ENCODE data around the gene F5.

DNA sequence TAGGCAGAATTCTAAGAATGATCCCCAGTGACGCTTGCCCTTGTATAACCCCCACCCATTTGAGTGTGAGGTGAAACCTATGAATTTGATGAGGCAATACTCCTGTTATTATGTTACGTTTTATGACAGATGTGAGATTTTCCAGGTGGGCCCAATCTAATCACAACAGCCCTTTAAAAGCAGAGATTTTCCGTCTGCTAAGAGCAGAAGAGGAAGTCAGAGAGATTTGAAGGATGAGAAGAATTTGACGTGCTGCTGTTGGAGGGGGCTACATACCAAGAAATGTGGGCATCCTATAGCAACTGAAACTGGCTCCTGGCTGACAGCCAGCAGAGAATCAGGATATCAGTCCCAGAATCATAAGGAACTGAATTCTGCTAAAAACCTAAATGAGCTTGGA lies 98.1 kb downstream of the F5 start:
- no peak for TF ChIP-seq POLR2A (IDR thresholded peaks at IDR 0.05)
- TF ChIP-seq CTCF (IDR thresholded peaks at IDR 0.05), result no peak
